ENCODE measurements around the gene CMC2.

Gene CMC2

DNA sequence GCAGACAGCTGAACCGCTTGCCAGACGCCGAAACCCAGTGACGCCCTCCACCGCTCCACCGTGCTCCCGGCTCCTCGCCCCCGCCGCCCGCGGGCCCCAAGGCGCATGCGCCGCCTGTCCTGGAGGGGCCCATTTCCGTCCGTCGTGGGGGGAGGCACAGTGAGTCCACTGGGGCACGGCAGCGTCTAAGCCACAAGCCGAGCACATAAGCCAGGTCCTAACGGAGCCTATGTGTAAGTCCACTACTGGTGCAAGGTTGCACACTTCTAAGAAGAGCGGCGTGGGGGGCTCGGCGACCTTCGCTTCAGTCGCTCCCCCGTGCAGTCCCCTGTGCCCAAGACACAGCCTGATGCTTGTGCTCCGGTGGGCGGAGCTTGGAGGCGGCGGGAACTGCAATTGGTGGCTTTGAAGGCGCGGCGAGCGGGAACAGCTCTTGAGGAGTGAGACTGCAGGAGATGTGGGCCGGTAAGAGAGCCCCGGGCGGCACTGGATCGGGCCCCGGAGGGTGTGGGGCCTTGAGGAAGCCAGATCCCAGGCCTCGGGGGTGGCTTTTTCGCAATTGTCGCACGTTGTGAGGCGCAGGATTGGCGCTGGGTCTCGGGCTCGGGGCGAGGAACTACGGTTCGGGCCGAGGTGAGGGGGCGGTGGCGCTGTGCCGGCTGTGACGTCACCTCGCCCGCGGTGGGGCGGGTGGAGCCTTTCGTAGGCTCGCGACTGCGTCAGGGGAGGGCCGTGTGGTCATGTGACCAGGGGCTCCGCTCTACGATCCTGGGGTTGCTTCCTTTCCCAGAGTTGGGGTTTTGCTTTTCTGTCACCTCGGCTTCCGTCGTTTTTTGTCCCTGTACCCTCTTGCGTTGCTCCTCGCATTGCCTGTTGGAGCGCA, at the start of gene CMC2, which contains the start of gene CENPN:
Gene CMC2 (minus strand): TSS at position 73 of the 883 bp plus-strand sequence. CDS start 9,491 bp downstream, outside the sequence.
Gene CENPN (plus strand): TSS at position 402 of the 883 bp plus-strand sequence. CDS start 4,726 bp downstream, outside the sequence.
- Mint-ChIP-seq H3K27ac (peak within 1 kb of the TSS; percentile 100), H3K4me1 (peaks cover 44% of the 10 kb centered on the region), H3K36me3 (peaks cover 49% of the 10 kb centered on the region)

DNA sequence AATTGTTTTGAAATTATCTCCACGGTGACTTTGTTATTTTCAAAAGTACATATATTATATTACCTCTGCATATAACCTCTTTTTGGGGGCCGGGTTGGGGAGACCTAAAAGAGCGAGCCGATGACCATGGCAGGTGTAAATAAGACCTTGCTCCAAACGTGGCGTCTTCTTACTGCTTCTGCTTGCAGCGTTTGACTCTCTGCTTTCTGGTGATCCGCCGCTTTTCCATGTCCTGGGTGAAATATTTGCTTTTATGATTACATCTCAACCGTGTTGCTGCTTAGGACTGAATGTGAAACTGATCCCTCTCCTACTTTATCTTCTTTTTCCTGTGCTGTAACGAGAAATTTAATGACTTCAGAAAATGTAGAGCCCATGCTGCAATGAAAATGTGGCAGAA, 47.1 kb upstream of the CMC2 start:
- Mint-ChIP-seq H3K4me1 (no peaks in the 10 kb centered on the region), H3K27ac (no peak overlapping the region), H3K36me3 (no peaks in the 10 kb centered on the region), H3K4me3 (no peak overlapping the region), H3K9me3 (peaks cover 9% of the 10 kb centered on the region)
- no peak for ATAC-seq
- no peak for DNase-seq (ENCODE audit: low spot score in 2 of 2)

More for the DNA sequence above, at the start of gene CMC2, which contains the start of gene CENPN:
- DNase-seq (ENCODE audit: low spot score in 2 of 2): peak; percentile 97 to 99
- Mint-ChIP-seq H3K9me3 (no peaks in the 10 kb centered on the region), H3K4me3 (peak within 1 kb of the TSS; percentile 94)
- peak; percentile 91 for ATAC-seq

DNA sequence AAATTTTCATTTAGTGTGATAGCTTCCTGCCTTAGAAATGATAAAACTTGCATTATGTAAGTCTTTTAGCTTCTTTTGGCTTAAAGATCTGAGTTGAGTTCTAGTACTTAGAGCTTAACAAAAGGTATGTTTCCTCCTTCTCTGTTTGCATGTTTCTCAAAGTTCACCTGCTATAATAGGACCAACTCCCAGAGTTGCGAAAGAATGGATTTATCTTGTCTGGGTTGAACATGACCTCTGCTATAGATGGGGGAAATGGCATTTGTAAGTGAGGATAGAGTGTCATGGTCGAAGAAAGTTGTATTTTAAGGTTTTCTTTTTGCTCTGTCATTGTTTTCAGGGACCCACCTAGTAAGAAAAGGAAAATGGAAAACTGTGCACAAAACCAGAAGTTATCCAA, 36.1 kb upstream of the CMC2 start:
- H3K9me3 Mint-ChIP-seq: no peaks in the 10 kb centered on the region
- no peak overlapping the region for H3K4me3 Mint-ChIP-seq
- peaks cover 44% of the 10 kb centered on the region for H3K36me3 Mint-ChIP-seq
- ATAC-seq (no peak), DNase-seq (ENCODE audit: low spot score in 2 of 2) (no peak)
- peak overlapping the region; percentile 33 for H3K27ac Mint-ChIP-seq
- peaks cover 6% of the 10 kb centered on the region for H3K4me1 Mint-ChIP-seq

DNA sequence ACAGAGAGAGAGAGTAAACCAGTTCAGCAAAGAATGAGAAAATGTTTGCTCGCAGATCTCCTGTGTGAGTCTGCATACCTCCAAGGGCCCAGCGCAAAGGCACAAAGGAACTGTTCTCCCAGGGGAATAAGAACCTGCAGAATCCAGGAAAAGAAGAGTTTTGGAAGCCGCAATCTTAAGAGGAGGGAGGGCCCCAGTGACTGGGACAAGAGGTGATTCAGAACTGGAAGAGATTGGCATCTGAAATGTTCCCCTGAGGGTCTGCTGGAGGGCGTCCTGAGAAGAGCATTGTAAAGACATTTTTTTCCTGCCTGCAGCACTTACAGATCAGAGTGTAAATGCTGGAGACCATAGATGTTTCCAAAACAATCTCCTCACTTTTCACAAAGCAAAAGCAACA, 35.0 kb upstream of the CMC2 start:
- Mint-ChIP-seq H3K27ac (peak overlapping the region; percentile 32), H3K4me1 (peaks cover 17% of the 10 kb centered on the region), H3K36me3 (peaks cover 44% of the 10 kb centered on the region), H3K4me3 (no peak overlapping the region), H3K9me3 (no peaks in the 10 kb centered on the region)
- DNase-seq (ENCODE audit: low spot score in 2 of 2): no peak
- ATAC-seq: no peak

DNA sequence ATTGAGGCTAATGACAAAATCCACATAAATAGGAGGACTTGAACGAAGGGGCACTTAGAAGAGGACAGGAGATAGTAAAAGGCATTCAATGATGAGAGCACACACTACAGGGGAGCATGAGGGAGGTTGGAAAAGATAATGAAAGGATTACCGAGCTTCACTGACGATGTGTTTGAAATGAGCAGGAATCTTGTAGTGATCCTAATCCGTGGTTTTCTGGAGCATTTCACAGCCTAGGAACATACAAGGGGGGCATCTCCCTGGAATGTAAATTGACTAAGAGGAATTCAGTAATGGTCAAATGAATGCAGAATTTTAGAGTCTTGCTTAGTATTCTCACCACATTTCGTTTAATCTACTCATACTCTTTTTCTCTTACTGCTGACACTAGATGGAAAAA, 34.2 kb upstream of the CMC2 start:
- peaks cover 44% of the 10 kb centered on the region for H3K36me3 Mint-ChIP-seq
- no peaks in the 10 kb centered on the region for H3K9me3 Mint-ChIP-seq
- H3K4me3 Mint-ChIP-seq: no peak overlapping the region
- DNase-seq (ENCODE audit: low spot score in 2 of 2) (no peak), ATAC-seq (no peak)
- peaks cover 18% of the 10 kb centered on the region for H3K4me1 Mint-ChIP-seq
- H3K27ac Mint-ChIP-seq: no peak overlapping the region

DNA sequence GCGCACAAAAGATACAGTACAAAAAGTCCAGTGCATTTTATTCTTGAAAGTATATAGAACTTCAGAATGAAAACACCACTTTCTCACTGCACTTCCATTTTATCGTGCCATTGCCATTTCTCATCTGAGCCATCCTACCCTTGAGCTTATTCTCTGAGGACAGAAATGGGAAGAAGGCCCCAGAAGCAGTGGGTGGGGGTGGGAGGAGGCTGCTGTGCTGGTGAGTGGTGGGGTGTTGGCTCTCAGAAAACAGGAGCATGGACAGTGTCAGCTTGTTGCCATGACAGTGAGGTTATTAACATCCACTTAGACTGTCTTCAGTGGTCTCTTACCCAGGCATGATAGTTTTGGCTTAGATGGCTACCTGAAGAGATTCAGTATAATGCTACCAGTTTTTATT, 33.4 kb upstream of the CMC2 start:
- DNase-seq (ENCODE audit: low spot score in 2 of 2): no peak
- no peak overlapping the region for H3K4me3 Mint-ChIP-seq
- no peaks in the 10 kb centered on the region for H3K9me3 Mint-ChIP-seq
- ATAC-seq: no peak
- H3K4me1 Mint-ChIP-seq: peaks cover 18% of the 10 kb centered on the region
- peaks cover 42% of the 10 kb centered on the region for H3K36me3 Mint-ChIP-seq
- peak overlapping the region; percentile 56 for H3K27ac Mint-ChIP-seq

DNA sequence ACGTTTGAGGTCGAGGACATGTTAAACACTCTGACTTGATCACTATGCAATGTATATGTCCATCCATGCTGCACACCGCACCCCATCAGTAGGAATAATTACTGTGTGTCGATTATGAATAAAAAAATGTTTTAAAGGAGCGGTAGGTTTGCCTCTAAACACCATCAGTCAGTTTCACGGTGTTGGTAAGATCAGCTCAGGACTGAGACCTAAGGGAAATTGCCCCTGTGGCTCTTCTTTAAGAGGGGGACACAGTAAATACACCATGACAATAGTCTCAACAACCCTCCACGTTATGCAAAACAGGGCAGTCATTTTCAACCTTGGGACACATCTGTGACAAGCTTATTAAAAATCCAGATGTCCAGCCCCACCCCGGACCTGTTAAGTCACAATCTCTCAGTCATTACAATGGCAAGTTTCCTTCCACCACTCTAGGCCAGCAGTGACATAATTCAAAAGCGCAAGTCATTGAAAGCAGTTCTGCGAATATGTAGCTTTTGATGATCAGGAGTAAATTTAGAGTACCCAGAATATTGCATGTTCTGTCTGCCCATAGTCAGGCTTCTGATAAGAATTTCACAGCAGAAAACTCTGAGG, 30.2 kb upstream of the CMC2 start:
- H3K36me3 Mint-ChIP-seq: peaks cover 10% of the 10 kb centered on the region
- no peak for ATAC-seq
- DNase-seq (ENCODE audit: low spot score in 2 of 2): no peak
- no peaks in the 10 kb centered on the region for H3K9me3 Mint-ChIP-seq
- H3K4me1 Mint-ChIP-seq: peaks cover 18% of the 10 kb centered on the region
- H3K4me3 Mint-ChIP-seq: peak overlapping the region; percentile 72
- peak overlapping the region; percentile 20 for H3K27ac Mint-ChIP-seq

DNA sequence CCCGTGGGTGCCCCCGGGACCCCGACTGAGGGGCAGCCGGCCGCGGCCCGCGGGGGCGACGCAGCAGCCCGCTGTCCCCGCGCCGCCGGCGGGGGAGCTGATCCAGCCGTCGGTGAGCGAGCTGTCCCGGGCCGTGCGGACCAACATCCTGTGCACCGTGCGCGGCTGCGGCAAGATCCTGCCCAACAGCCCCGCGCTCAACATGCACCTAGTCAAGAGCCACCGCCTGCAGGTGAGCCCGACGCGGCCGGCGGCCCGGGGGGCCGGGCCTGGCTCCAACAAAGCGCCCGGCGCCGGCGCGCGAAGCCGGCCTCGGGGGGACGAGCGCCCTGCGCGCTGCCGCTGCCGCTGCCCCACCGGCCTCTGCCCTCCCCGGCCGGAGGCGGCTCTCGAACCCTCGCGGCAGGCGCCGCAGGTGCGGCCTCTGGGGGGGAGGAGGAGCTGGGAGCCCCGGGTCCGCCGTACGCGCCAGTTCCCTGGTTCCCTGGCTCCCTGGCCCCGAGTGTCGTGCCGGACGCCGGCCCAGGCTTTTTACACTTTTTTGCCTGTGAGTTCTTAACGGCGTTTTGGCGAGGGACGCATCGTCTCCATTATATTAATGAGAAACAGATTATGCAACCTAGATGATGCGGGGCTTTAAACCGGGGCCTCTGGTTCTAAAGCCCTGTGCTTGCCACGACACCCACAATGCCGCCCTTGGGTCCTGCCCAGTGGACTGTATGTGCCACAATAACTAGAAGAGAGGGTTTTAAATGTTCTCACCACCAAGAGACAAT, 29.5 kb upstream of the CMC2 start:
- DNase-seq (ENCODE audit: low spot score in 2 of 2) (peak; percentile 20 to 78), ATAC-seq (peak; percentile 78)
- Mint-ChIP-seq H3K36me3 (peaks cover 10% of the 10 kb centered on the region), H3K9me3 (no peaks in the 10 kb centered on the region), H3K4me1 (peaks cover 18% of the 10 kb centered on the region), H3K27ac (peak overlapping the region; percentile 20), H3K4me3 (peak overlapping the region; percentile 72)

DNA sequence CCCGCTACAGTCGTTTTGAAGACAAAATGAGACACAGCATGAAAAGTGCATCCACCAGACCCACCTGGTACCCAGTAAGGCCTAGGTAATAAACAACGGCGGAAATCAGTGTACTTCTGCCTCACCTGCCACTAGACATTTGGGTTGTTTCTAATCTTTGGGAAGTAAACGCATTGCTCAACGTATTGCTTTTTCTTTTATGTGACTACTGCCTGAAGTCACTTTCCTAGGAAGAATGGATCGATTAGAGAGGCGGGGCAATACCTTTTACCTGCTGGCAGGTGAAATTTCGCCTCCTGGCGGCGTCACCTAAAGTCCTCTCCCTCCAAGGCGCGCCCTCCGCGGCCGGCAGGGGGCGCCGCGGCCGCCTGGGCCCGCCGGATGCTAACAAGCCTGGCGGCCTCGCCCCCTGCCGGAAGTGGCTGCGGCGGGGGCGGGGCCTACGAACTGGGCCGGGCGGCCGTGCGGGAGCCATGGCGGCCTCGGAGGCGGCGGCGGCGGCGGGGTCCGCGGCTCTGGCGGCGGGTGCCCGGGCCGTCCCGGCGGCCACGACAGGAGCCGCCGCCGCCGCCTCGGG, 28.8 kb upstream of the CMC2 start, which contains the start of gene ATMIN:
Gene ATMIN (plus strand): TSS at position 445 of the 577 bp plus-strand sequence. CDS start 29 bp downstream, at position 474.
- peak within 1 kb of the TSS; percentile 20 for H3K27ac Mint-ChIP-seq
- H3K4me1 Mint-ChIP-seq: peaks cover 18% of the 10 kb centered on the region
- peak within 1 kb of the TSS; percentile 72 for H3K4me3 Mint-ChIP-seq
- ATAC-seq (peak; percentile 97), DNase-seq (ENCODE audit: low spot score in 2 of 2) (peak; percentile 85 to 90)
- no peaks in the 10 kb centered on the region for H3K9me3 Mint-ChIP-seq
- peaks cover 10% of the 10 kb centered on the region for H3K36me3 Mint-ChIP-seq

DNA sequence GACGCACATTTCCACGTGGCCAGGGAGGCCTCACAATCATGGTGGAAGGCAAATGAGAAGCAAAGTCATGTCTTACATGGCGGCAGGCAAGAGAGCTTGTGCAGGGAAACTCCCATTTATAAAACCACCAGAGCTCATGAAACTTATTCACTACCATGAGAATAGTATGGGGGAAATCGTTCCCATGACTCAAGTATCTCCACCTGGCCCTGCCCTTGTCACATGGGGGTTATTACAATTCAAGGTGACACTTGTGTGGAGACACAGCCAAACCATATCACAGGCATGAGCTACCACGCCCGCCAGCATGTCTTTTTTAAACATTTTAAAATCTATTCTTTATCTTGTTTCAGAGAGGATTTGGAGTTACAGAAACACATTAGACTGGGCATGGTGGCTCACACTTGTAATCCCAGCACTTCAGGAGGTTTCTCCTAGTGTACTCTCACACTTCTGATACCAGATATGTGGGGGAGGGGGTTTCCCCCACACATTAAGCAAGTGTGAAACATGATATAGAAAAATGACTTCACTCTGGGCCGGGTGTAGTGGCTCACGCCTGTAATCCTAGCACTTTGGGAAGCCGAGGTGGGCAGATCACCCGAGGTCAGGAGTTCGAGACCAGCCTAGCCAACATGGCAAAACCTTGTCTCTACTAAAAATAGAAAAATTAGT, 23.4 kb upstream of the CMC2 start:
- Mint-ChIP-seq H3K9me3 (no peaks in the 10 kb centered on the region), H3K27ac (no peak overlapping the region), H3K4me1 (no peaks in the 10 kb centered on the region), H3K4me3 (no peak overlapping the region), H3K36me3 (peaks cover 64% of the 10 kb centered on the region)
- DNase-seq (ENCODE audit: low spot score in 2 of 2): no peak
- ATAC-seq: peak; percentile 72

DNA sequence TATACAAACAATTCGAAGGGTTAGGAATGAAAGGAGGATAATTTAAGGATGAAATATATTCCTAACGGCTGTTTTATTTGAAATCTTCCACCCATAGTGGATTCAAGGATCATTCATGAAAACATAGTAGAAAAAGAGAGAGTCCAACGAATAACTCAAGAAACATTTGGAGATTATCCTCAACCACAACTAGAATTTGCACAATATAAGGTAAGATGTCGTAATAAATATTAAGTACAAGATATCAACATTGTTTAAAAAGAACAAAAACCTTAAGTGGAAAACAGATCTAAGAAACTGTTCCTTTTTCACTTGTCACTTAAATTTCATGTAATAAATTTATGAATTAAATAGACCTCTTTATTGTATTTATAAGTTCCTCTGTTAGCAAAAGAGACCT, 19.7 kb upstream of the CMC2 start:
- Mint-ChIP-seq H3K36me3 (peaks cover 96% of the 10 kb centered on the region), H3K4me1 (no peaks in the 10 kb centered on the region), H3K4me3 (no peak overlapping the region), H3K27ac (no peak overlapping the region), H3K9me3 (no peaks in the 10 kb centered on the region)
- ATAC-seq (no peak), DNase-seq (ENCODE audit: low spot score in 2 of 2) (no peak)

DNA sequence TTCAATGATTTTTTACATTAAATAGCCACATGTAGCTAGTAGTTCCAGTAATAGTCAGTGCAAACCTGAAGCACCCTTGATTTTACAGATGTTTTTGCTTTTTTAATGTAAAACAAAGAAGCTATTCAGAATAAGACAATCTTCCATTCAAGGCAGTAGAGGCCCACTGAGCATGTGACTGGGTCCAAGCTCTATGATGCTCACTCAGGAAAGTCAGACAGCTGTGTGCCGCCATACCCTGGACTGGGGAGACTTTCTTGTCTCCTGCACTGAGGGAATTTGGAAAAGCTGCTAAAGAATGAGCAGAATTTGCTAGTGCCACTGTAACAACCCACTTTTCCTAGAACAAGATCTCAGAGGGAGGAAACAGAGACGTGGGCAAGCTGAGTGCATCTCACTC, 11.8 kb upstream of the CMC2 start:
- Mint-ChIP-seq H3K4me1 (no peaks in the 10 kb centered on the region), H3K36me3 (peaks cover 100% of the 10 kb centered on the region), H3K9me3 (no peaks in the 10 kb centered on the region), H3K4me3 (no peak overlapping the region), H3K27ac (no peak overlapping the region)
- DNase-seq (ENCODE audit: low spot score in 2 of 2): no peak
- no peak for ATAC-seq

DNA sequence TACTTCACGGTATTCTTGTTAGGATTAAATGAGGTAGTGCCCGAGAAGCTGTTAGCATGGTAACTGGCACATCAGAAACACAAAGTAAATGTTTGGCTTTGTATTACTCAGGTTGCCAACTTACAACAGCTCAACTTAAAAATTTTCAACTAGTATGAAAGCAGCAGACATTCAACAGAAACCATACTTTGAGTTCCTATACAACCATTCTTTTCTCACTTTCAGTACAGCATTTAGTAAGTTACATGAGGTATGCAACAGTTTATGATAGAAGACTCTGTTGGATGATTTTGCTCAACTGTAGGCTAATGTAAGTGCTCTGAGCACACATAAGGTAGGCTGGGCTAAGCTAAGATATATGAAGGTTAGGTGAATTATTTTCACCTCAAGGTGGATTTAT, 8.0 kb upstream of the CMC2 start:
- peaks cover 8% of the 10 kb centered on the region for H3K4me1 Mint-ChIP-seq
- DNase-seq (ENCODE audit: low spot score in 2 of 2) (no peak), ATAC-seq (peak; percentile 69)
- H3K4me3 Mint-ChIP-seq: no peak overlapping the region
- no peak overlapping the region for H3K27ac Mint-ChIP-seq
- H3K9me3 Mint-ChIP-seq: no peaks in the 10 kb centered on the region
- peaks cover 92% of the 10 kb centered on the region for H3K36me3 Mint-ChIP-seq

DNA sequence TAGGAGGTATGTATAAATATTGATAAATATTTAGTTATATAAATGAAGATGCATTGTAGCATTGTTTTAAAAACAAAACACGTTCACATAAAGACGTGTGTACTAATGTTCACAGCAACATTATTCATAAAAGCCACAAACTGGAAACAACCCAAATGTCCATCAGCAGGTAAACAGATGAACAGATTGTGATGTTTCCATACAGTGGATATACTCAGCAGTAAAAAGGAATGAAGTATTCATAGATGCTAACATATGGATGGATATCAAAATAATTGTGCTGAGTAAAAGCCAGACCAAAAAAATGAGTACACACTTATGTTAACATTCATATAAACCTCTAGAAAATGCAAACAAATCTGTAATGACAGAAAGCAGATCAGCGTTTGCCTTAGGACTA, 6.3 kb upstream of the CMC2 start:
- Mint-ChIP-seq H3K4me3 (no peak overlapping the region), H3K27ac (peak overlapping the region; percentile 18), H3K4me1 (peaks cover 19% of the 10 kb centered on the region), H3K36me3 (peaks cover 75% of the 10 kb centered on the region), H3K9me3 (no peaks in the 10 kb centered on the region)
- ATAC-seq (no peak), DNase-seq (ENCODE audit: low spot score in 2 of 2) (no peak)
